Superior temporal gyrus (tissue), 1 donor: ENCODE data around the gene IL3RA.
"Not testable (repeated sequence)": the region's sequence is repeated elsewhere in the genome, so short reads cannot be mapped to it uniquely, and the experiment has no call there.

Source experiments
- DNase-seq: peaks from one replicate; pipeline ENCODE4 v3.0.0-alpha.2; 2016; ENCODE audit errors: extremely low spot score

IL3RA gene

GRCh38 chrX:1330605-1331004 lies 6.0 kb upstream of the IL3RA start:
- DNase-seq, result no peak

- DNase-seq, result not testable (repeated sequence)
These were observed 4.2 kb upstream of the IL3RA start for GRCh38 chrX:1332433-1332832.

- no peak for DNase-seq
These were observed 1.7 kb upstream of the IL3RA start for GRCh38 chrX:1334854-1335253.

GRCh38 chrX:1336948-1337779 lies 579 bp downstream of the IL3RA start:
- DNase-seq, result no peak

- no peak for DNase-seq
These were observed 5.1 kb downstream of the IL3RA start for GRCh38 chrX:1341545-1342184.

- DNase-seq, result not testable (repeated sequence)
These were observed 13.0 kb downstream of the IL3RA start for GRCh38 chrX:1349606-1350005.

GRCh38 chrX:1351981-1352714 lies 15.6 kb downstream of the IL3RA start:
- DNase-seq, result no peak

- DNase-seq, result no peak
These were observed 17.7 kb downstream of the IL3RA start for GRCh38 chrX:1354036-1355019.

- no peak for DNase-seq
These were observed 18.8 kb downstream of the IL3RA start for GRCh38 chrX:1355131-1356046.

- no peak for DNase-seq
These were observed 21.4 kb downstream of the IL3RA start for GRCh38 chrX:1357993-1358392.

GRCh38 chrX:1358793-1359476 lies 22.4 kb downstream of the IL3RA start:
- DNase-seq, result no peak

- no peak for DNase-seq
These were observed 22.9 kb downstream of the IL3RA start for GRCh38 chrX:1359477-1359873.

- no peak for DNase-seq
These were observed 23.6 kb downstream of the IL3RA start for GRCh38 chrX:1360171-1360570.

GRCh38 chrX:1361275-1361674 lies 24.7 kb downstream of the IL3RA start:
- DNase-seq, result no peak

- no peak for DNase-seq
These were observed 25.3 kb downstream of the IL3RA start for GRCh38 chrX:1361910-1362309.

- DNase-seq, result not testable (repeated sequence)
These were observed 29.8 kb downstream of the IL3RA start for GRCh38 chrX:1366363-1366762.

GRCh38 chrX:1368385-1368698 lies 31.8 kb downstream of the IL3RA start:
- no peak for DNase-seq

- DNase-seq, result no peak
These were observed 41.7 kb downstream of the IL3RA start for GRCh38 chrX:1378306-1378759.

- DNase-seq, result no peak
These were observed 44.2 kb downstream of the IL3RA start for GRCh38 chrX:1380672-1381233.
